Panc1 (cell line): ENCODE results near the gene AGBL5. TPM values are rescaled to one million over a fixed set of nuclear protein-coding genes. Genes with fewer than 3 reads are reported as not detected.

Source experiments
- ATAC-seq: fragments of 200-7000 bp; cut with Tn5 transposase; 2 replicates; pipeline ENCODE4 v1.9.1; 2020; ENCODE audit warnings: mild to moderate bottlenecking, moderate library complexity
- BruUV-seq: library from RNA; stranded (reverse); fragments of 400-500 nt; replicated peaks from 2 replicates; lab custom pipeline; 2021; lab: Mats Ljungman, UMichigan
- CTCF ChIA-PET: fragments of 300-600 bp; sonication (Branson Sonifier 250); formaldehyde crosslinking; loops from one replicate; lab custom pipeline; 2022; ENCODE audit warnings: antibody characterized with exemption; lab: Charles Lee
- POLR2A ChIA-PET: fragments of 300-600 bp; sonication (Branson Sonifier 250); formaldehyde crosslinking; loops from one replicate; lab custom pipeline; 2022; ENCODE audit warnings: antibody characterized with exemption; lab: Charles Lee
- DNase-seq: peaks from one replicate; pipeline ENCODE4 v3.0.0-alpha.2; 2010; ENCODE audit warnings: low read depth, low spot score
- H3K27ac ChIP-seq: 2 replicates; pipeline ENCODE4 v1.5.1; 2011; ENCODE audit warnings: mild to moderate bottlenecking, low read length, inconsistent platforms
- H3K27me3 ChIP-seq: fragments of 200-500 bp; sonication (Bioruptor generic); 2 replicates; pipeline ENCODE4 v1.6.0; 2014; ENCODE audit warnings: low read length, inconsistent platforms; ENCODE audit not compliant: control insufficient read depth, insufficient read depth
- H3K36me3 ChIP-seq: fragments of 200-500 bp; sonication (Bioruptor generic); 2 replicates; pipeline ENCODE4 v1.5.1; 2014; ENCODE audit warnings: inconsistent platforms, mild to moderate bottlenecking, low read length, moderate library complexity; ENCODE audit not compliant: control insufficient read depth, insufficient read depth
- H3K4me1 ChIP-seq: 2 replicates; pipeline ENCODE4 v1.5.1; 2011; ENCODE audit warnings: inconsistent platforms, mild to moderate bottlenecking, low read length, moderate library complexity; ENCODE audit not compliant: control insufficient read depth, insufficient read depth
- H3K4me3 ChIP-seq, 2 experiments: 2 replicates each; pipeline ENCODE4 v1.5.1; 2011 to 2012; ENCODE audit warnings: low read depth in 2 of 2, low read length in 2 of 2, mild to moderate bottlenecking in 2 of 2, inconsistent platforms in 1 of 2, moderate library complexity in 1 of 2
- H3K9me3 ChIP-seq: fragments of 200-500 bp; sonication (Bioruptor generic); 2 replicates; pipeline ENCODE4 v1.5.1; 2014; ENCODE audit warnings: low read depth, mild to moderate bottlenecking, inconsistent platforms, low read length, moderate library complexity; ENCODE audit not compliant: control insufficient read depth, insufficient read depth
- POLR2AphosphoS5 ChIP-seq: IDR thresholded peaks from 2 replicates; pipeline ENCODE4 v1.6.1; 2012; ENCODE audit warnings: mild to moderate bottlenecking, low read depth, low read length, moderate library complexity
- SIN3A ChIP-seq: IDR thresholded peaks from 2 replicates; pipeline ENCODE4 v1.6.1; 2012; ENCODE audit warnings: low read depth, mild to moderate bottlenecking, low read length, moderate library complexity, borderline replicate concordance; ENCODE audit not compliant: insufficient read depth
- TCF7L2 ChIP-seq: IDR thresholded peaks from 2 replicates; pipeline ENCODE4 v1.6.1; 2011; ENCODE audit warnings: mild to moderate bottlenecking, low read depth, low read length, inconsistent platforms
- in situ Hi-C: cut with HindIII; loops from 2 replicates; pipeline ENCODE4 v1.10.0; 2016; ENCODE audit warnings: low sequenced_read_pairs, low pct_unique_long_range_greater_than_20kb
- intact Hi-C: fragments of 100-400 bp; cut with micrococcal nuclease; formaldehyde crosslinking; loops from one replicate; pipeline ENCODE4 v1.10.0; 2022; ENCODE audit not compliant: unreplicated experiment
- total RNA-seq: library from RNA; stranded (reverse); gene quantifications from one replicate; pipeline ENCODE4 v1.2.1, GENCODE V29; 2021; ENCODE audit not compliant: unreplicated experiment
- TF ChIP-seq, protein P1 (sequence below), 2 experiments: IDR thresholded peaks; 2 replicates each; pipeline ENCODE4 v1.6.1; 2011 to 2012; ENCODE audit warnings: low read depth in 2 of 2, control low read depth in 1 of 2, low read length in 1 of 2, mild to moderate bottlenecking in 1 of 2, moderate library complexity in 1 of 2; ENCODE audit not compliant: insufficient read depth in 1 of 2
- TF ChIP-seq, protein P2 (sequence below): fragments of 450-650 bp; IDR thresholded peaks from 2 replicates; pipeline ENCODE4 v1.5.1; 2017; ENCODE audit warnings: mild to moderate bottlenecking

Gene AGBL5
- total RNA-seq, 1 experiment from 2014 or later = 55.6 TPM

DNA sequence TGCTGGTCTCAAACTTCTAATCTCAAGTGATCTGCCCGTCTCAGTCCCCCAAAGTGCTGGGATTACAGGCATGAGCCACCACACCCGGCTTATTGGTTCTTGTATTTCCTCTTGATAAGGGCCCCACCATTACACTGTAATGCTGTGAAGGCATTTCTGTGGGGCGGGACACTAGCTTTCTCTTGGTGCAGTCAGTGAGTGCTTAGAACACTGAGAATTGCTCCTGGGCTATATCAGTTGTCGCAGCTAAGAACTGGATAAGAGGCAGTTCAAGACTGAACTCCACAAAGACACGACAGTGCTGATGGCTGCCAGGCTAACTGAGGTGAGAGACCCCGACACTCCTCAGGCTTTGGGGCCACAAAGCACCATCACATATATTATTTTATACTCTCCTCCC, 37.2 kb downstream of the AGBL5 start:
- TF ChIP-seq POLR2AphosphoS5 = no peak
- TF ChIP-seq, protein P1, sequence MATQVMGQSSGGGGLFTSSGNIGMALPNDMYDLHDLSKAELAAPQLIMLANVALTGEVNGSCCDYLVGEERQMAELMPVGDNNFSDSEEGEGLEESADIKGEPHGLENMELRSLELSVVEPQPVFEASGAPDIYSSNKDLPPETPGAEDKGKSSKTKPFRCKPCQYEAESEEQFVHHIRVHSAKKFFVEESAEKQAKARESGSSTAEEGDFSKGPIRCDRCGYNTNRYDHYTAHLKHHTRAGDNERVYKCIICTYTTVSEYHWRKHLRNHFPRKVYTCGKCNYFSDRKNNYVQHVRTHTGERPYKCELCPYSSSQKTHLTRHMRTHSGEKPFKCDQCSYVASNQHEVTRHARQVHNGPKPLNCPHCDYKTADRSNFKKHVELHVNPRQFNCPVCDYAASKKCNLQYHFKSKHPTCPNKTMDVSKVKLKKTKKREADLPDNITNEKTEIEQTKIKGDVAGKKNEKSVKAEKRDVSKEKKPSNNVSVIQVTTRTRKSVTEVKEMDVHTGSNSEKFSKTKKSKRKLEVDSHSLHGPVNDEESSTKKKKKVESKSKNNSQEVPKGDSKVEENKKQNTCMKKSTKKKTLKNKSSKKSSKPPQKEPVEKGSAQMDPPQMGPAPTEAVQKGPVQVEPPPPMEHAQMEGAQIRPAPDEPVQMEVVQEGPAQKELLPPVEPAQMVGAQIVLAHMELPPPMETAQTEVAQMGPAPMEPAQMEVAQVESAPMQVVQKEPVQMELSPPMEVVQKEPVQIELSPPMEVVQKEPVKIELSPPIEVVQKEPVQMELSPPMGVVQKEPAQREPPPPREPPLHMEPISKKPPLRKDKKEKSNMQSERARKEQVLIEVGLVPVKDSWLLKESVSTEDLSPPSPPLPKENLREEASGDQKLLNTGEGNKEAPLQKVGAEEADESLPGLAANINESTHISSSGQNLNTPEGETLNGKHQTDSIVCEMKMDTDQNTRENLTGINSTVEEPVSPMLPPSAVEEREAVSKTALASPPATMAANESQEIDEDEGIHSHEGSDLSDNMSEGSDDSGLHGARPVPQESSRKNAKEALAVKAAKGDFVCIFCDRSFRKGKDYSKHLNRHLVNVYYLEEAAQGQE (IDR thresholded peaks at IDR 0.05; ENCODE audit: insufficient read depth in 1 of 2, low read depth in 2 of 2, low read length in 1 of 2) = no peak
- no peak for TF ChIP-seq SIN3A
- TF ChIP-seq, protein P2, sequence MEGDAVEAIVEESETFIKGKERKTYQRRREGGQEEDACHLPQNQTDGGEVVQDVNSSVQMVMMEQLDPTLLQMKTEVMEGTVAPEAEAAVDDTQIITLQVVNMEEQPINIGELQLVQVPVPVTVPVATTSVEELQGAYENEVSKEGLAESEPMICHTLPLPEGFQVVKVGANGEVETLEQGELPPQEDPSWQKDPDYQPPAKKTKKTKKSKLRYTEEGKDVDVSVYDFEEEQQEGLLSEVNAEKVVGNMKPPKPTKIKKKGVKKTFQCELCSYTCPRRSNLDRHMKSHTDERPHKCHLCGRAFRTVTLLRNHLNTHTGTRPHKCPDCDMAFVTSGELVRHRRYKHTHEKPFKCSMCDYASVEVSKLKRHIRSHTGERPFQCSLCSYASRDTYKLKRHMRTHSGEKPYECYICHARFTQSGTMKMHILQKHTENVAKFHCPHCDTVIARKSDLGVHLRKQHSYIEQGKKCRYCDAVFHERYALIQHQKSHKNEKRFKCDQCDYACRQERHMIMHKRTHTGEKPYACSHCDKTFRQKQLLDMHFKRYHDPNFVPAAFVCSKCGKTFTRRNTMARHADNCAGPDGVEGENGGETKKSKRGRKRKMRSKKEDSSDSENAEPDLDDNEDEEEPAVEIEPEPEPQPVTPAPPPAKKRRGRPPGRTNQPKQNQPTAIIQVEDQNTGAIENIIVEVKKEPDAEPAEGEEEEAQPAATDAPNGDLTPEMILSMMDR = no peak
- no peak for TF ChIP-seq TCF7L2
- H3K27me3 ChIP-seq = no peaks in the 10 kb centered on the region
- in situ Hi-C loops = no loop called here

DNA sequence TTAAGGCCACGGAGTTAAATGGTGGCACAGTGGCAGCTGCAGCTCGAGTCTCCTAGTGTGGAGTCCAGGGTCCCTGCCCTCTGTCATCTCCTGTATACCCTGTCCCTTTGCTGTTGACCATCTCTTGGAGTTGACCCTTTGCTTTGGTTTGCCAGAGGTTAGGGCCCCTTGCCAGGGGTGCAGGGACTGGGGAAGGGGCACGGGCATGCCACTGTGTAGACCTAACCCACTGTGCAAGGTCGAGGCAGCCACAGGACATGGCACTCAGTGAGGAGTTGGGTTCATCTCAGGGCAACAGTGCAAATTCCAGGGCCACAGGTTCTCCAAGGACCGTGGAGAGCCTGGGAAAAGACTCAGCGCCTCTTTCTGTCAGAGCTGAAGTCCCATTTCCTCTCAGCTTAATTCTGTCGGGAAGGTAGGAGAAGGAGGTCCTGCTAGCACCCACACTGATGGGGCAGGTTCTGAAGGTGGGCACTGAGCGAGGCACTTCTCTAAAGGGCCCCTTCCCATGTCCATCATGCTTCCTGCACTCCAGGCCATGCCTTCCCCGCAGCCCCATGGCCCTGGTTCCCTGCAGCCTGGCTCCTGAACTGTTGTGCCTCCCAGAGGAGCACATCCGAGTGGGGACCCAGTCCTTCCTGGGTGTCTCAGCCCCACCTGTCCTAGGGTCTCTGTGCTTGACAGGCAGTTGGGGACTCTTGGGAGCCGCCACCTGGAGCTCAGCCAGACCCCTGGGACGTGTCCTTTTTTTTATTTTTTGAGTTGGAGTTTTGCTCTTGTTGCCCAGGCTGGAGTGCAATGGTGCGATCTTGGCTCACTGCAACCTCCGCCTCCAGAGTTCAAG, 37.9 kb downstream of the AGBL5 start:
- no peak for DNase-seq
- no peaks in the 10 kb centered on the region for H3K9me3 ChIP-seq
- H3K36me3 ChIP-seq = no peaks in the 10 kb centered on the region
- in situ Hi-C loops (no loop called here), intact Hi-C loops (loop anchor here (10.0 kb wide), 1 partner anchor 125 kb away; no protein-coding TSS in a partner anchor)
- CTCF ChIA-PET = no interaction called here
- ATAC-seq = no peak
- TF ChIP-seq, protein P2 = no peak
- TF ChIP-seq, protein P1 (IDR thresholded peaks at IDR 0.05; ENCODE audit: insufficient read depth in 1 of 2, low read depth in 2 of 2, low read length in 1 of 2) = no peak
- TF ChIP-seq TCF7L2 = no peak
- no peak for TF ChIP-seq SIN3A
- no peak for TF ChIP-seq POLR2AphosphoS5
- H3K27ac ChIP-seq = no peak overlapping the region
- no peak overlapping the region for H3K4me3 ChIP-seq
- H3K27me3 ChIP-seq = no peaks in the 10 kb centered on the region
- H3K4me1 ChIP-seq = peaks cover 4% of the 10 kb centered on the region; the same call in 1 of the 2 replicates
- POLR2A ChIA-PET = no interaction called here
- no TSS peak for BruUV-seq

More for the DNA sequence above, 37.2 kb downstream of the AGBL5 start:
- CTCF ChIA-PET = no interaction called here
- ATAC-seq (no peak), DNase-seq (no peak)
- Histone ChIP-seq H3K9me3 (no peaks in the 10 kb centered on the region), H3K4me1 (peaks cover 4% of the 10 kb centered on the region; the same call in 1 of the 2 replicates), H3K4me3 (no peak overlapping the region), H3K36me3 (no peaks in the 10 kb centered on the region), H3K27ac (no peak overlapping the region)
- no TSS peak for BruUV-seq
- POLR2A ChIA-PET = no interaction called here
- intact Hi-C loops = loop anchor here (10.0 kb wide), 1 partner anchor 124 kb away; no protein-coding TSS in a partner anchor
